ENCODE data around the gene HELZ. TPM values are rescaled to one million over a fixed set of nuclear protein-coding genes. Genes with fewer than 3 reads are reported as not detected.

Gene HELZ
- total RNA-seq, 1 experiment from 2014 or later = 42.3 TPM

- H3K27ac ChIP-seq = no peak overlapping the region
Observed at GRCh38 chr17:67125417-67125816, 119.6 kb downstream of the HELZ start.

GRCh38 chr17:67124450-67125148, 120.4 kb downstream of the HELZ start:
- Histone ChIP-seq H3K9me3 (replicated peaks) (no peaks in the 10 kb centered on the region), H3K4me3 (no peak overlapping the region), H3K36me3 (peaks cover 28% of the 10 kb centered on the region), H3K4me1 (peaks cover 8% of the 10 kb centered on the region; the same call in 1 of the 2 replicates), H3K27me3 (no peaks in the 10 kb centered on the region), H3K27ac (no peak overlapping the region)
- no peak for DNase-seq

More at GRCh38 chr17:67125417-67125816, 119.6 kb downstream of the HELZ start:
- Histone ChIP-seq H3K36me3 (peaks cover 22% of the 10 kb centered on the region), H3K4me3 (no peak overlapping the region), H3K4me1 (peaks cover 8% of the 10 kb centered on the region; the same call in 1 of the 2 replicates), H3K9me3 (replicated peaks) (no peaks in the 10 kb centered on the region), H3K27me3 (no peaks in the 10 kb centered on the region)
- peak in 1 of 2 experiments; percentile 38 for DNase-seq

GRCh38 chr17:67123699-67124098, 121.3 kb downstream of the HELZ start:
- peaks cover 37% of the 10 kb centered on the region for H3K36me3 ChIP-seq
- H3K4me3 ChIP-seq = no peak overlapping the region
- H3K27ac ChIP-seq = no peak overlapping the region
- no peak for DNase-seq
- H3K4me1 ChIP-seq = peaks cover 8% of the 10 kb centered on the region; the same call in 1 of the 2 replicates
- H3K9me3 ChIP-seq (replicated peaks) = no peaks in the 10 kb centered on the region
- no peaks in the 10 kb centered on the region for H3K27me3 ChIP-seq

- Histone ChIP-seq H3K4me3 (no peak overlapping the region), H3K36me3 (peaks cover 46% of the 10 kb centered on the region), H3K9me3 (replicated peaks) (no peaks in the 10 kb centered on the region; the same call in 1 of the 2 replicates), H3K4me1 (peaks cover 8% of the 10 kb centered on the region; the same call in 1 of the 2 replicates), H3K27me3 (no peaks in the 10 kb centered on the region), H3K27ac (no peak overlapping the region)
- no peak for DNase-seq
Observed at GRCh38 chr17:67121316-67121891, 123.6 kb downstream of the HELZ start.

- Histone ChIP-seq H3K27me3 (no peaks in the 10 kb centered on the region), H3K36me3 (peaks cover 50% of the 10 kb centered on the region)
- no peak for DNase-seq
Observed at GRCh38 chr17:67119102-67119501, 125.9 kb downstream of the HELZ start.

GRCh38 chr17:67116045-67116575, 128.9 kb downstream of the HELZ start:
- no peaks in the 10 kb centered on the region for H3K4me1 ChIP-seq
- no peak overlapping the region for H3K4me3 ChIP-seq
- no peaks in the 10 kb centered on the region; the same call in 1 of the 2 replicates for H3K9me3 ChIP-seq (replicated peaks)
- no peak for DNase-seq
- no peak overlapping the region for H3K27ac ChIP-seq
- H3K27me3 ChIP-seq = no peaks in the 10 kb centered on the region
- peaks cover 48% of the 10 kb centered on the region for H3K36me3 ChIP-seq

More at GRCh38 chr17:67119102-67119501, 125.9 kb downstream of the HELZ start:
- no peak overlapping the region for H3K27ac ChIP-seq
- H3K4me1 ChIP-seq = 0 out of 2 replicates have a peak, but pooled peaks cover 3% of the 10 kb centered on the region
- H3K9me3 ChIP-seq (replicated peaks) = no peaks in the 10 kb centered on the region; the same call in 1 of the 2 replicates
- no peak overlapping the region for H3K4me3 ChIP-seq

- no peak for DNase-seq
- no peaks in the 10 kb centered on the region for H3K4me1 ChIP-seq
- H3K27me3 ChIP-seq = no peaks in the 10 kb centered on the region
- peaks cover 43% of the 10 kb centered on the region for H3K36me3 ChIP-seq
- no peak overlapping the region for H3K27ac ChIP-seq
- no peak overlapping the region for H3K4me3 ChIP-seq
- no peaks in the 10 kb centered on the region; the same call in 1 of the 2 replicates for H3K9me3 ChIP-seq (replicated peaks)
Observed at GRCh38 chr17:67115401-67115800, 129.6 kb downstream of the HELZ start.

GRCh38 chr17:67113486-67113885, 131.5 kb downstream of the HELZ start:
- no peak overlapping the region for H3K27ac ChIP-seq
- H3K4me1 ChIP-seq = no peaks in the 10 kb centered on the region
- H3K27me3 ChIP-seq = no peaks in the 10 kb centered on the region
- no peak overlapping the region for H3K4me3 ChIP-seq
- no peak for DNase-seq
- H3K36me3 ChIP-seq = peaks cover 37% of the 10 kb centered on the region
- H3K9me3 ChIP-seq (replicated peaks) = no peaks in the 10 kb centered on the region; the same call in 1 of the 2 replicates

GRCh38 chr17:67111808-67112207, 133.2 kb downstream of the HELZ start:
- H3K4me1 ChIP-seq = no peaks in the 10 kb centered on the region
- H3K4me3 ChIP-seq = no peak overlapping the region
- peaks cover 36% of the 10 kb centered on the region for H3K36me3 ChIP-seq
- H3K9me3 ChIP-seq (replicated peaks) = no peaks in the 10 kb centered on the region; the same call in 1 of the 2 replicates
- no peak for DNase-seq
- no peak overlapping the region for H3K27ac ChIP-seq
- H3K27me3 ChIP-seq = no peaks in the 10 kb centered on the region

GRCh38 chr17:67111327-67111726, 133.7 kb downstream of the HELZ start:
- Histone ChIP-seq H3K4me1 (no peaks in the 10 kb centered on the region), H3K27me3 (no peaks in the 10 kb centered on the region), H3K4me3 (no peak overlapping the region), H3K36me3 (peaks cover 37% of the 10 kb centered on the region), H3K9me3 (replicated peaks) (no peaks in the 10 kb centered on the region; the same call in 1 of the 2 replicates), H3K27ac (no peak overlapping the region)
- no peak for DNase-seq

- Histone ChIP-seq H3K36me3 (peaks cover 37% of the 10 kb centered on the region), H3K27me3 (no peaks in the 10 kb centered on the region), H3K4me3 (no peak overlapping the region), H3K9me3 (replicated peaks) (no peaks in the 10 kb centered on the region), H3K4me1 (no peaks in the 10 kb centered on the region), H3K27ac (no peak overlapping the region)
- DNase-seq = no peak
Observed at GRCh38 chr17:67110619-67111018, 134.4 kb downstream of the HELZ start.

GRCh38 chr17:67109111-67109510, 135.9 kb downstream of the HELZ start:
- H3K27me3 ChIP-seq = no peaks in the 10 kb centered on the region
- no peaks in the 10 kb centered on the region for H3K4me1 ChIP-seq
- H3K4me3 ChIP-seq = no peak overlapping the region
- DNase-seq = no peak
- no peak overlapping the region for H3K27ac ChIP-seq
- H3K9me3 ChIP-seq (replicated peaks) = no peaks in the 10 kb centered on the region
- peaks cover 42% of the 10 kb centered on the region for H3K36me3 ChIP-seq

GRCh38 chr17:67107811-67108775, 136.9 kb downstream of the HELZ start:
- H3K27me3 ChIP-seq = no peaks in the 10 kb centered on the region
- no peak overlapping the region for H3K27ac ChIP-seq
- DNase-seq = no peak
- H3K9me3 ChIP-seq (replicated peaks) = no peaks in the 10 kb centered on the region
- H3K36me3 ChIP-seq = peaks cover 42% of the 10 kb centered on the region
- H3K4me3 ChIP-seq = no peak overlapping the region
- H3K4me1 ChIP-seq = no peaks in the 10 kb centered on the region

GRCh38 chr17:67107171-67107570, 137.8 kb downstream of the HELZ start:
- Histone ChIP-seq H3K9me3 (replicated peaks) (no peaks in the 10 kb centered on the region), H3K36me3 (peaks cover 42% of the 10 kb centered on the region), H3K4me3 (no peak overlapping the region), H3K27ac (no peak overlapping the region), H3K27me3 (no peaks in the 10 kb centered on the region), H3K4me1 (no peaks in the 10 kb centered on the region)
- DNase-seq = no peak

Measured in SJCRH30 (cell line).